SK-N-SH (cell line): ENCODE measurements around the gene PDIA5.

Experiments
- ELF1 ChIP-seq: IDR thresholded peaks from 2 replicates; pipeline ENCODE4 v1.4.0; 2012
- FOXM1 ChIP-seq: IDR thresholded peaks from 2 replicates; pipeline ENCODE4 v1.4.0; 2012; ENCODE audit warnings: low read depth, mild to moderate bottlenecking
- GABPA ChIP-seq: IDR thresholded peaks from 2 replicates; pipeline ENCODE4 v1.4.0; 2012; ENCODE audit warnings: low read depth, mild to moderate bottlenecking
- POLR2AphosphoS5 ChIP-seq: IDR thresholded peaks from 2 replicates; pipeline ENCODE4 v1.6.1; 2012; ENCODE audit warnings: low read depth, low read length
- TF ChIP-seq, protein P1 (sequence below): fragments of 200-600 bp; sonication (generic); IDR thresholded peaks from 2 replicates; pipeline ENCODE4 v1.6.1; 2017; ENCODE audit warnings: antibody characterized with exemption, mild to moderate bottlenecking, moderate library complexity
- TF ChIP-seq, protein P2 (sequence below): IDR thresholded peaks from 2 replicates; pipeline ENCODE4 v1.6.1; 2012; ENCODE audit warnings: mild to moderate bottlenecking, low read depth, low read length, moderate library complexity

DNA sequence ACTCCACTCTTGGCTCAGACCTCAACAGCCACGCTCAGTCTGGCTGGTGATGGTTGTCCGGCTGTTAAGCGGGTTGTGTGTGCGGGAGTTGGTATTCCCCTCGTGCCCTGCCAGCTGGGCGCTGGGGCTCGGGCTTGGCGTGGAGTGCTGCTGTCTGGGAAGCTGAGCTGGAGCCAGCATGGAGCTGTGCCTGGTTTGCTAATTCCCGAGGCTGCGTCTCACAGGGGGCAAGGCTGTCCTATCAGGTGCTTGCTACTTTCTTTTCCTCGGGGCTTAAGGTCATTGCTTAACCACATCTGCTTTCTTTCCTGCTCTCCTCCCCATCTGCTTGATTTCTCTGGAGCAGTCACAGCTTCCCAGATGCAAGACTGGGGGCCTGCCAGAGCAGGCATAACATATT, 29.9 kb downstream of the PDIA5 start:
- TF ChIP-seq, protein P1, sequence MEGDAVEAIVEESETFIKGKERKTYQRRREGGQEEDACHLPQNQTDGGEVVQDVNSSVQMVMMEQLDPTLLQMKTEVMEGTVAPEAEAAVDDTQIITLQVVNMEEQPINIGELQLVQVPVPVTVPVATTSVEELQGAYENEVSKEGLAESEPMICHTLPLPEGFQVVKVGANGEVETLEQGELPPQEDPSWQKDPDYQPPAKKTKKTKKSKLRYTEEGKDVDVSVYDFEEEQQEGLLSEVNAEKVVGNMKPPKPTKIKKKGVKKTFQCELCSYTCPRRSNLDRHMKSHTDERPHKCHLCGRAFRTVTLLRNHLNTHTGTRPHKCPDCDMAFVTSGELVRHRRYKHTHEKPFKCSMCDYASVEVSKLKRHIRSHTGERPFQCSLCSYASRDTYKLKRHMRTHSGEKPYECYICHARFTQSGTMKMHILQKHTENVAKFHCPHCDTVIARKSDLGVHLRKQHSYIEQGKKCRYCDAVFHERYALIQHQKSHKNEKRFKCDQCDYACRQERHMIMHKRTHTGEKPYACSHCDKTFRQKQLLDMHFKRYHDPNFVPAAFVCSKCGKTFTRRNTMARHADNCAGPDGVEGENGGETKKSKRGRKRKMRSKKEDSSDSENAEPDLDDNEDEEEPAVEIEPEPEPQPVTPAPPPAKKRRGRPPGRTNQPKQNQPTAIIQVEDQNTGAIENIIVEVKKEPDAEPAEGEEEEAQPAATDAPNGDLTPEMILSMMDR = no peak
- TF ChIP-seq ELF1 (no peak), POLR2AphosphoS5 (no peak), GABPA (no peak), FOXM1 (no peak)
- TF ChIP-seq, protein P2, sequence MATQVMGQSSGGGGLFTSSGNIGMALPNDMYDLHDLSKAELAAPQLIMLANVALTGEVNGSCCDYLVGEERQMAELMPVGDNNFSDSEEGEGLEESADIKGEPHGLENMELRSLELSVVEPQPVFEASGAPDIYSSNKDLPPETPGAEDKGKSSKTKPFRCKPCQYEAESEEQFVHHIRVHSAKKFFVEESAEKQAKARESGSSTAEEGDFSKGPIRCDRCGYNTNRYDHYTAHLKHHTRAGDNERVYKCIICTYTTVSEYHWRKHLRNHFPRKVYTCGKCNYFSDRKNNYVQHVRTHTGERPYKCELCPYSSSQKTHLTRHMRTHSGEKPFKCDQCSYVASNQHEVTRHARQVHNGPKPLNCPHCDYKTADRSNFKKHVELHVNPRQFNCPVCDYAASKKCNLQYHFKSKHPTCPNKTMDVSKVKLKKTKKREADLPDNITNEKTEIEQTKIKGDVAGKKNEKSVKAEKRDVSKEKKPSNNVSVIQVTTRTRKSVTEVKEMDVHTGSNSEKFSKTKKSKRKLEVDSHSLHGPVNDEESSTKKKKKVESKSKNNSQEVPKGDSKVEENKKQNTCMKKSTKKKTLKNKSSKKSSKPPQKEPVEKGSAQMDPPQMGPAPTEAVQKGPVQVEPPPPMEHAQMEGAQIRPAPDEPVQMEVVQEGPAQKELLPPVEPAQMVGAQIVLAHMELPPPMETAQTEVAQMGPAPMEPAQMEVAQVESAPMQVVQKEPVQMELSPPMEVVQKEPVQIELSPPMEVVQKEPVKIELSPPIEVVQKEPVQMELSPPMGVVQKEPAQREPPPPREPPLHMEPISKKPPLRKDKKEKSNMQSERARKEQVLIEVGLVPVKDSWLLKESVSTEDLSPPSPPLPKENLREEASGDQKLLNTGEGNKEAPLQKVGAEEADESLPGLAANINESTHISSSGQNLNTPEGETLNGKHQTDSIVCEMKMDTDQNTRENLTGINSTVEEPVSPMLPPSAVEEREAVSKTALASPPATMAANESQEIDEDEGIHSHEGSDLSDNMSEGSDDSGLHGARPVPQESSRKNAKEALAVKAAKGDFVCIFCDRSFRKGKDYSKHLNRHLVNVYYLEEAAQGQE = no peak
